Measurements from ENCODE around the gene ERC1.
A peak's percentile ranks its signal among the peaks of the same experiment; 100 is the strongest.

The ERC1 gene

GRCh38 chr12:1398673-1399072 is 407.6 kb downstream of the ERC1 start:
- DNase-seq = no peak
- Mint-ChIP-seq H3K4me3 (no peak overlapping the region), H3K9me3 (no peaks in the 10 kb centered on the region), H3K27ac (no peak overlapping the region), H3K27me3 (no peaks in the 10 kb centered on the region), H3K4me1 (no peaks in the 10 kb centered on the region)
- ATAC-seq = no peak

DNA sequence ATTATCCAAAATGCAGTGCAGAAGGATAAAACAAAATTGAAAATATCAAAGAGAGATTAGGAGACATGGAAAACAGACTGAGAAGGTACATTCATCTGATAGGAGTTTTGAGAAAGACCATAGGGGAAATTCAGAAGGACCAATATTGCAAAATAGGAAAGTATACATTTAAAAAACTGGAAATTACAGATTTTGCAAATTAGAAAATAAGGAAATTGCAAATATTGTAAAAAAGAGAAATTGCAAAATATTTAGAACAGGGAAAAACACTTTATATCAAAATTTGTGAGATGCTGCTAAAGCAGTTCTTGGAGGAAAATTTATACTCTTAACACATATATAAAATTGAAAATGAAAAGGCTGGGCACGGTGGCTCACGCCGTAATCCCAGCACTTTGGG is 410.9 kb downstream of the ERC1 start:
- ATAC-seq = no peak
- Mint-ChIP-seq H3K27ac (no peak overlapping the region), H3K27me3 (no peaks in the 10 kb centered on the region), H3K9me3 (no peaks in the 10 kb centered on the region), H3K4me1 (no peaks in the 10 kb centered on the region), H3K4me3 (no peak overlapping the region)
- no peak for DNase-seq

GRCh38 chr12:1403417-1403816 is 412.4 kb downstream of the ERC1 start:
- DNase-seq (no peak), ATAC-seq (no peak)
- no peak overlapping the region for H3K27ac Mint-ChIP-seq
- no peak overlapping the region for H3K4me3 Mint-ChIP-seq
- H3K9me3 Mint-ChIP-seq = no peaks in the 10 kb centered on the region
- no peaks in the 10 kb centered on the region for H3K4me1 Mint-ChIP-seq
- H3K27me3 Mint-ChIP-seq = no peaks in the 10 kb centered on the region

- DNase-seq (no peak), ATAC-seq (no peak)
- no peaks in the 10 kb centered on the region for H3K27me3 Mint-ChIP-seq
- no peaks in the 10 kb centered on the region for H3K4me1 Mint-ChIP-seq
- H3K4me3 Mint-ChIP-seq = no peak overlapping the region
- no peak overlapping the region for H3K27ac Mint-ChIP-seq
- no peaks in the 10 kb centered on the region for H3K9me3 Mint-ChIP-seq
These were observed 414.6 kb downstream of the ERC1 start for GRCh38 chr12:1405619-1406018.

- no peaks in the 10 kb centered on the region for H3K27me3 Mint-ChIP-seq
- no peak overlapping the region for H3K4me3 Mint-ChIP-seq
- H3K4me1 Mint-ChIP-seq = no peaks in the 10 kb centered on the region
- no peaks in the 10 kb centered on the region for H3K9me3 Mint-ChIP-seq
- ATAC-seq = no peak
- H3K27ac Mint-ChIP-seq = no peak overlapping the region
- DNase-seq = no peak
These were observed 419.8 kb downstream of the ERC1 start for GRCh38 chr12:1410794-1411193.

- Mint-ChIP-seq H3K27me3 (no peaks in the 10 kb centered on the region), H3K27ac (no peak overlapping the region), H3K9me3 (no peaks in the 10 kb centered on the region), H3K4me3 (no peak overlapping the region), H3K4me1 (no peaks in the 10 kb centered on the region)
- no peak for ATAC-seq
- DNase-seq = no peak
These were observed 422.9 kb downstream of the ERC1 start for GRCh38 chr12:1413930-1414329.

GRCh38 chr12:1418144-1418543 is 427.1 kb downstream of the ERC1 start:
- no peak overlapping the region for H3K27ac Mint-ChIP-seq
- ATAC-seq (no peak), DNase-seq (no peak)
- peaks cover 8% of the 10 kb centered on the region for H3K4me1 Mint-ChIP-seq
- no peaks in the 10 kb centered on the region for H3K27me3 Mint-ChIP-seq
- H3K9me3 Mint-ChIP-seq = peaks cover 7 to 15% of the 10 kb centered on the region in 2 donors
- no peak overlapping the region for H3K4me3 Mint-ChIP-seq

- H3K9me3 Mint-ChIP-seq = peaks cover 10 to 17% of the 10 kb centered on the region in 2 donors
- no peaks in the 10 kb centered on the region for H3K27me3 Mint-ChIP-seq
- no peak for DNase-seq
- H3K4me1 Mint-ChIP-seq = peaks cover 15% of the 10 kb centered on the region
- no peak overlapping the region for H3K4me3 Mint-ChIP-seq
- H3K27ac Mint-ChIP-seq = no peak overlapping the region
- no peak for ATAC-seq
These were observed 428.9 kb downstream of the ERC1 start for GRCh38 chr12:1419849-1420371.

GRCh38 chr12:1421091-1421846 is 430.2 kb downstream of the ERC1 start:
- no peak for DNase-seq
- Mint-ChIP-seq H3K4me3 (no peak overlapping the region), H3K27me3 (no peaks in the 10 kb centered on the region), H3K9me3 (peaks cover 10 to 17% of the 10 kb centered on the region in 2 donors), H3K4me1 (peaks cover 15% of the 10 kb centered on the region), H3K27ac (no peak overlapping the region)
- no peak for ATAC-seq

GRCh38 chr12:1422604-1423315 is 431.7 kb downstream of the ERC1 start:
- peak in 1 of 2 donors; percentile 12 for DNase-seq
- peaks cover 10 to 17% of the 10 kb centered on the region in 2 donors for H3K9me3 Mint-ChIP-seq
- H3K27me3 Mint-ChIP-seq = no peaks in the 10 kb centered on the region
- no peak overlapping the region for H3K4me3 Mint-ChIP-seq
- peaks cover 15% of the 10 kb centered on the region for H3K4me1 Mint-ChIP-seq
- H3K27ac Mint-ChIP-seq = peak overlapping the region in 1 of 2 donors; percentile 57
- peak; percentile 67 for ATAC-seq

DNA sequence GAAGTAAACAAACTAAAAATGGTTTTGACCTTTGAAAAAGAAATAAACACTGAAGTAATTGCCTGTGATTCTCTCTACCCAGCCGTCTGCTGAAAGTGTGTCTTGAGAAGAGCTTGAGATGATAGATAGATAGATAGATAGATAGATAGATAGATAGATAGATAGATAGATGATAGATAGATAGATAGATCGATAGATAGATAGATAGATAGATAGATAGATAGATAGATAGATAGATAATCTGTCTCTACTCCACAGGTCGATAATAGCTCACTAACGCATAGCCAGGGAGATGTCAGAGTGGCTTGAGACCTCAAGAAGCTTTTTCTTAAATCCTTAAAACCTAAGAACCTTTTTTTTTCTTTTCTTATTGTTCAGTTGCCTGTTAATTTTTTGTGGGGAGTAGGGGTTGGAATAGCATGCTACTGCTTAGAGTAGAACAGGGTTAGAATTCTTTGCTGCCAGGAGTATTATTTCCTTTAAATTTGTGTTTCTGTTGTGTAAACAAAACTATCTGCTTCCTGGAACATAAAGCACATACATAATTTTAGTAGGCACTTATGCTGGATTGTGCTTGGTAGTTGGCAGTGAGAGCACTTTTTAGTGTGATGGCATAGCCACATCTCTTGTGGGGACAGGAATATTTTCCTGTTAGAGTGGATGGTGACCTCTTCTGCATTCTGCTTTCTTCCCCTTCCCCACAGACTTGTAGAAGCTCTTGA is 433.8 kb downstream of the ERC1 start:
- no peak for DNase-seq
- peaks cover 15% of the 10 kb centered on the region for H3K4me1 Mint-ChIP-seq
- peak overlapping the region; percentile 56 to 60 for H3K27ac Mint-ChIP-seq
- no peaks in the 10 kb centered on the region for H3K27me3 Mint-ChIP-seq
- peaks cover 10 to 17% of the 10 kb centered on the region in 2 donors for H3K9me3 Mint-ChIP-seq
- no peak overlapping the region for H3K4me3 Mint-ChIP-seq
- no peak for ATAC-seq

GRCh38 chr12:1425396-1425729 is 434.3 kb downstream of the ERC1 start:
- H3K4me1 Mint-ChIP-seq = peaks cover 15% of the 10 kb centered on the region
- no peak overlapping the region for H3K4me3 Mint-ChIP-seq
- DNase-seq = no peak
- H3K27me3 Mint-ChIP-seq = no peaks in the 10 kb centered on the region
- ATAC-seq = no peak
- H3K27ac Mint-ChIP-seq = no peak overlapping the region
- peaks cover 10 to 17% of the 10 kb centered on the region in 2 donors for H3K9me3 Mint-ChIP-seq

DNA sequence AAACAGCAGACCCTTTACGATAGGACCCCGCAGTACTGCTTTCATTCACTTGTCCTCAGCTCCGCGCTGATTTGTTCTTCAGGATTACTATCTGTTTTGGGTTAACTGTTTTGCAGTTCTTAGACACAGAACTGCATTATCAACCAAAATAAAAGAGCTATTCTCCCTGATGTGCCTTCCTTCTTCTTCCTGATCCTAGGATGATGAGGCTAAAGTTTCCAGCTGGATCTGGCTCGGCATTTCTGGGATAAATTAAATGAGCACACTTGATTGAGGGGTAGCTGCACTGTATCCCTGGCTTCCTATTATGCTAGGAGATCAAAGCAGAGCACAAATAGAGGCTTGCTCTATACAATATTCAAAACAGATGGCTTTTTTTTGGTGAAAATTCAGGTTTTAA is 437.6 kb downstream of the ERC1 start:
- DNase-seq (no peak), ATAC-seq (no peak)
- no peak overlapping the region for H3K27ac Mint-ChIP-seq
- peaks cover 2% of the 10 kb centered on the region for H3K4me1 Mint-ChIP-seq
- H3K9me3 Mint-ChIP-seq = no peaks in the 10 kb centered on the region
- H3K27me3 Mint-ChIP-seq = no peaks in the 10 kb centered on the region
- no peak overlapping the region for H3K4me3 Mint-ChIP-seq

DNA sequence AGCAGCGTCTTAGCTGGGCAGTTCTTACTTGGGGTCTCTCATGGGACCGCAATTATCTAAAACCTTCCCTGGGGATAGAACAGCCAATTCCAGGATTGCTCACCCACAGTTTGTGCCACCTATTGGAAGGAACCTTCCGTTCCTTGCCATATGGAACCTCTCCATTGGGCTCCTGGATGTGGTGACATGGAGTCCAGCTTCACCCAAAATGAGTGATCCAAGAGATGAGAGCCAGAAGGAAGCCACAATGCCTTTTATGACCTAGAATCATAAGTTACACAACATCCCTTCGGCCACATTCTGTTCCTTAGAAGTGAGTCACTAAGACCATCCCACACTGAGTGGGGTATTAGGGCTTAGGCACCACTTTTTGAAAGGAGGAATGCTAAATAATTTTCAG is 439.0 kb downstream of the ERC1 start:
- Mint-ChIP-seq H3K4me1 (no peaks in the 10 kb centered on the region), H3K27ac (no peak overlapping the region), H3K27me3 (no peaks in the 10 kb centered on the region), H3K9me3 (no peaks in the 10 kb centered on the region), H3K4me3 (no peak overlapping the region)
- ATAC-seq (no peak), DNase-seq (no peak)

DNA sequence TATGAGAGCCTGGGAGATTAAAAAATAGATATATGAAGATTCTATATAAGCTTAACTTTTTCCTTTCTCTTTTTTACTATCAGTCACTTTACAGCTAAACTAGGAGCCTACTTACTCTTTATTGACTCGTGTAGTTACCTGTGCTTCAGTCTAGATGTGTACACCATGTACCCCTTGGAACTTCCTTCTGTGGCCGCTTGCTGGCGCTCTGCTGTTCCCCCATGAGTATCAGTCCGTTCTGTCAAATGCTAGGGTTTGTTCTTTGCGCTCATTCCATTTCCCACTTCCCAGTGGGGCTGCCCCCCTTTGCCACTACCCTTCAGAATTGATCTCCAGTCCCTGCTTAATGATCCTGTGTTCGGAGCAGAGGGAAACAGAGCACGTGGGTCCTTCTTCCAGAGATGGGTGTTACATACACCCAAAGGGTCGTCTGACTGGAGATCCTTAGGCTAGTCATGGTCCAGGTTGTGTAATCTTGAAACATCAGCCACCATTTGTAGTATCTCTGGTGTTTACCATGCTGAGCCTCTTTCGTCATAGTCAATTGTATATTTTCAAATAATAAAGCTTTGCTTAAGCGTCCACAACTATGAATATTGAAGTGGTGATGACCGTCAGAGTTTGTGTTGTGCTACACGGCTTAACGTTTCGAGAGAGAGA is 443.4 kb downstream of the ERC1 start:
- H3K9me3 Mint-ChIP-seq = no peaks in the 10 kb centered on the region
- no peak overlapping the region for H3K27ac Mint-ChIP-seq
- no peak overlapping the region for H3K4me3 Mint-ChIP-seq
- DNase-seq (no peak), ATAC-seq (no peak)
- no peaks in the 10 kb centered on the region for H3K4me1 Mint-ChIP-seq
- no peaks in the 10 kb centered on the region for H3K27me3 Mint-ChIP-seq

All from stimulated activated naive CD8-positive, alpha-beta T cell treated with anti-CD3 and anti-CD28 coated beads, Interleukin-15, amount 100 ng/mL, for 72 hours (primary cell).